Panc1 (cell line): ENCODE data around the gene TBC1D16.

Source experiments
- POLR2AphosphoS5 ChIP-seq: IDR thresholded peaks from 2 replicates; pipeline ENCODE4 v1.6.1; 2012; ENCODE audit warnings: mild to moderate bottlenecking, low read depth, low read length, moderate library complexity
- SIN3A ChIP-seq: IDR thresholded peaks from 2 replicates; pipeline ENCODE4 v1.6.1; 2012; ENCODE audit warnings: low read depth, mild to moderate bottlenecking, low read length, moderate library complexity, borderline replicate concordance; ENCODE audit not compliant: insufficient read depth
- TCF7L2 ChIP-seq: IDR thresholded peaks from 2 replicates; pipeline ENCODE4 v1.6.1; 2011; ENCODE audit warnings: mild to moderate bottlenecking, low read depth, low read length, inconsistent platforms
- TF ChIP-seq, protein P1 (sequence below): fragments of 450-650 bp; IDR thresholded peaks from 2 replicates; pipeline ENCODE4 v1.5.1; 2017; ENCODE audit warnings: mild to moderate bottlenecking
- TF ChIP-seq, protein P2 (sequence below), 2 experiments: IDR thresholded peaks; 2 replicates each; pipeline ENCODE4 v1.6.1; 2011 to 2012; ENCODE audit warnings: low read depth in 2 of 2, control low read depth in 1 of 2, low read length in 1 of 2, mild to moderate bottlenecking in 1 of 2, moderate library complexity in 1 of 2; ENCODE audit not compliant: insufficient read depth in 1 of 2

DNA sequence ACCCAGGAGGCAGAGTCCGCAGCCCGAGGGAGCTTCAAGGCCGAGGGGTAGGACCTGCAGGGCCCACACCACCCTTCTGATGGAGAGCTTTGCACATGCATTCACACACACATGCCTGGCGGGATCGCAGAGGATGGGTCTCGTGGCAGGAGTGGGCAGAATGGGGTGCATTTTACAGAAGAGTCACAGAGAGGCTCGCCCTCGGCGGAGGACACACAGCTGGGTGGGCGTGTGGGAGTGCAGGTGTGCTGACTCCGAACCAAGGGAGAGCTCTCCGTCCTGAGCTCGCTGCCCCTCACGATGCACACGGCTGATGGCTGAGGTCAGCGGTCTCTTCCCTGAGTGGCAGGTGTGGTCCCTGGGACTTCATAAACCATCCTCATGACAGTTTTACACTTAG is 99.6 kb downstream of the TBC1D16 start:
- TF ChIP-seq, protein P1, sequence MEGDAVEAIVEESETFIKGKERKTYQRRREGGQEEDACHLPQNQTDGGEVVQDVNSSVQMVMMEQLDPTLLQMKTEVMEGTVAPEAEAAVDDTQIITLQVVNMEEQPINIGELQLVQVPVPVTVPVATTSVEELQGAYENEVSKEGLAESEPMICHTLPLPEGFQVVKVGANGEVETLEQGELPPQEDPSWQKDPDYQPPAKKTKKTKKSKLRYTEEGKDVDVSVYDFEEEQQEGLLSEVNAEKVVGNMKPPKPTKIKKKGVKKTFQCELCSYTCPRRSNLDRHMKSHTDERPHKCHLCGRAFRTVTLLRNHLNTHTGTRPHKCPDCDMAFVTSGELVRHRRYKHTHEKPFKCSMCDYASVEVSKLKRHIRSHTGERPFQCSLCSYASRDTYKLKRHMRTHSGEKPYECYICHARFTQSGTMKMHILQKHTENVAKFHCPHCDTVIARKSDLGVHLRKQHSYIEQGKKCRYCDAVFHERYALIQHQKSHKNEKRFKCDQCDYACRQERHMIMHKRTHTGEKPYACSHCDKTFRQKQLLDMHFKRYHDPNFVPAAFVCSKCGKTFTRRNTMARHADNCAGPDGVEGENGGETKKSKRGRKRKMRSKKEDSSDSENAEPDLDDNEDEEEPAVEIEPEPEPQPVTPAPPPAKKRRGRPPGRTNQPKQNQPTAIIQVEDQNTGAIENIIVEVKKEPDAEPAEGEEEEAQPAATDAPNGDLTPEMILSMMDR: no peak
- TF ChIP-seq POLR2AphosphoS5 (no peak), SIN3A (no peak), TCF7L2 (no peak)
- TF ChIP-seq, protein P2, sequence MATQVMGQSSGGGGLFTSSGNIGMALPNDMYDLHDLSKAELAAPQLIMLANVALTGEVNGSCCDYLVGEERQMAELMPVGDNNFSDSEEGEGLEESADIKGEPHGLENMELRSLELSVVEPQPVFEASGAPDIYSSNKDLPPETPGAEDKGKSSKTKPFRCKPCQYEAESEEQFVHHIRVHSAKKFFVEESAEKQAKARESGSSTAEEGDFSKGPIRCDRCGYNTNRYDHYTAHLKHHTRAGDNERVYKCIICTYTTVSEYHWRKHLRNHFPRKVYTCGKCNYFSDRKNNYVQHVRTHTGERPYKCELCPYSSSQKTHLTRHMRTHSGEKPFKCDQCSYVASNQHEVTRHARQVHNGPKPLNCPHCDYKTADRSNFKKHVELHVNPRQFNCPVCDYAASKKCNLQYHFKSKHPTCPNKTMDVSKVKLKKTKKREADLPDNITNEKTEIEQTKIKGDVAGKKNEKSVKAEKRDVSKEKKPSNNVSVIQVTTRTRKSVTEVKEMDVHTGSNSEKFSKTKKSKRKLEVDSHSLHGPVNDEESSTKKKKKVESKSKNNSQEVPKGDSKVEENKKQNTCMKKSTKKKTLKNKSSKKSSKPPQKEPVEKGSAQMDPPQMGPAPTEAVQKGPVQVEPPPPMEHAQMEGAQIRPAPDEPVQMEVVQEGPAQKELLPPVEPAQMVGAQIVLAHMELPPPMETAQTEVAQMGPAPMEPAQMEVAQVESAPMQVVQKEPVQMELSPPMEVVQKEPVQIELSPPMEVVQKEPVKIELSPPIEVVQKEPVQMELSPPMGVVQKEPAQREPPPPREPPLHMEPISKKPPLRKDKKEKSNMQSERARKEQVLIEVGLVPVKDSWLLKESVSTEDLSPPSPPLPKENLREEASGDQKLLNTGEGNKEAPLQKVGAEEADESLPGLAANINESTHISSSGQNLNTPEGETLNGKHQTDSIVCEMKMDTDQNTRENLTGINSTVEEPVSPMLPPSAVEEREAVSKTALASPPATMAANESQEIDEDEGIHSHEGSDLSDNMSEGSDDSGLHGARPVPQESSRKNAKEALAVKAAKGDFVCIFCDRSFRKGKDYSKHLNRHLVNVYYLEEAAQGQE (IDR thresholded peaks at IDR 0.05; ENCODE audit: insufficient read depth in 1 of 2, low read depth in 2 of 2, low read length in 1 of 2): 0 out of 4 replicates have a peak, but pooled peaks of 1 of the 2 experiments have one; percentile 15
